HL-60 (cell line): ENCODE results near the gene CYRIA.

Source experiments
- GABPA ChIP-seq: IDR thresholded peaks from 2 replicates; pipeline ENCODE4 v1.6.1; 2012; ENCODE audit warnings: low read depth
- POLR2AphosphoS5 ChIP-seq: IDR thresholded peaks from 2 replicates; pipeline ENCODE4 v1.6.1; 2012; ENCODE audit warnings: low read depth
- SPI1 ChIP-seq: IDR thresholded peaks from 2 replicates; pipeline ENCODE4 v1.6.1; 2012; ENCODE audit warnings: low read depth, mild to moderate bottlenecking, borderline replicate concordance
- TF ChIP-seq, protein P1 (sequence below): IDR thresholded peaks from one replicate; pipeline ENCODE4 v1.5.1; 2011; ENCODE audit warnings: low read length, control low read depth, inconsistent platforms; ENCODE audit not compliant: insufficient read depth
- TF ChIP-seq, protein P2 (sequence below): IDR thresholded peaks from 2 replicates; pipeline ENCODE4 v1.6.1; 2012; ENCODE audit warnings: low read depth; ENCODE audit not compliant: insufficient replicate concordance

DNA sequence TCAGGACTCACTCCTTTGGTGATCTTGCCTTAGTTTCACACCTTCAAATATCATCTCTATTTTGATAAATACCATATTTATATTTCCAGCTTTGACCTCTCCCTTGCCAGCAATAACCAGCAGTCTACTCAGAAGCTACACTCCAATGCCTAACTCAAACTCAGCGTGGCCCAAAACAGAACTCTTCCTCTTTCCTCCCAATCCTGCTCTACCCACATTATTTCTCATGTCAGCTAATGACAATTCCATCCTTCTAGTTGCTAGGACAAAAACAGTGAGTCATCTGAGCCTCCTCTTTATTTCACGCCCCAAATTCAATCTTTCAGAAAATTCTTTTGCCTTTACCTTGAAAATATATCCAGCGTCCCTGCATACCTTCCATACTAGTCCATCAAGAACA is 23.5 kb downstream of the CYRIA start:
- TF ChIP-seq, protein P1, sequence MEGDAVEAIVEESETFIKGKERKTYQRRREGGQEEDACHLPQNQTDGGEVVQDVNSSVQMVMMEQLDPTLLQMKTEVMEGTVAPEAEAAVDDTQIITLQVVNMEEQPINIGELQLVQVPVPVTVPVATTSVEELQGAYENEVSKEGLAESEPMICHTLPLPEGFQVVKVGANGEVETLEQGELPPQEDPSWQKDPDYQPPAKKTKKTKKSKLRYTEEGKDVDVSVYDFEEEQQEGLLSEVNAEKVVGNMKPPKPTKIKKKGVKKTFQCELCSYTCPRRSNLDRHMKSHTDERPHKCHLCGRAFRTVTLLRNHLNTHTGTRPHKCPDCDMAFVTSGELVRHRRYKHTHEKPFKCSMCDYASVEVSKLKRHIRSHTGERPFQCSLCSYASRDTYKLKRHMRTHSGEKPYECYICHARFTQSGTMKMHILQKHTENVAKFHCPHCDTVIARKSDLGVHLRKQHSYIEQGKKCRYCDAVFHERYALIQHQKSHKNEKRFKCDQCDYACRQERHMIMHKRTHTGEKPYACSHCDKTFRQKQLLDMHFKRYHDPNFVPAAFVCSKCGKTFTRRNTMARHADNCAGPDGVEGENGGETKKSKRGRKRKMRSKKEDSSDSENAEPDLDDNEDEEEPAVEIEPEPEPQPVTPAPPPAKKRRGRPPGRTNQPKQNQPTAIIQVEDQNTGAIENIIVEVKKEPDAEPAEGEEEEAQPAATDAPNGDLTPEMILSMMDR, result no peak
- TF ChIP-seq GABPA (no peak), POLR2AphosphoS5 (no peak), SPI1 (no peak)
- TF ChIP-seq, protein P2, sequence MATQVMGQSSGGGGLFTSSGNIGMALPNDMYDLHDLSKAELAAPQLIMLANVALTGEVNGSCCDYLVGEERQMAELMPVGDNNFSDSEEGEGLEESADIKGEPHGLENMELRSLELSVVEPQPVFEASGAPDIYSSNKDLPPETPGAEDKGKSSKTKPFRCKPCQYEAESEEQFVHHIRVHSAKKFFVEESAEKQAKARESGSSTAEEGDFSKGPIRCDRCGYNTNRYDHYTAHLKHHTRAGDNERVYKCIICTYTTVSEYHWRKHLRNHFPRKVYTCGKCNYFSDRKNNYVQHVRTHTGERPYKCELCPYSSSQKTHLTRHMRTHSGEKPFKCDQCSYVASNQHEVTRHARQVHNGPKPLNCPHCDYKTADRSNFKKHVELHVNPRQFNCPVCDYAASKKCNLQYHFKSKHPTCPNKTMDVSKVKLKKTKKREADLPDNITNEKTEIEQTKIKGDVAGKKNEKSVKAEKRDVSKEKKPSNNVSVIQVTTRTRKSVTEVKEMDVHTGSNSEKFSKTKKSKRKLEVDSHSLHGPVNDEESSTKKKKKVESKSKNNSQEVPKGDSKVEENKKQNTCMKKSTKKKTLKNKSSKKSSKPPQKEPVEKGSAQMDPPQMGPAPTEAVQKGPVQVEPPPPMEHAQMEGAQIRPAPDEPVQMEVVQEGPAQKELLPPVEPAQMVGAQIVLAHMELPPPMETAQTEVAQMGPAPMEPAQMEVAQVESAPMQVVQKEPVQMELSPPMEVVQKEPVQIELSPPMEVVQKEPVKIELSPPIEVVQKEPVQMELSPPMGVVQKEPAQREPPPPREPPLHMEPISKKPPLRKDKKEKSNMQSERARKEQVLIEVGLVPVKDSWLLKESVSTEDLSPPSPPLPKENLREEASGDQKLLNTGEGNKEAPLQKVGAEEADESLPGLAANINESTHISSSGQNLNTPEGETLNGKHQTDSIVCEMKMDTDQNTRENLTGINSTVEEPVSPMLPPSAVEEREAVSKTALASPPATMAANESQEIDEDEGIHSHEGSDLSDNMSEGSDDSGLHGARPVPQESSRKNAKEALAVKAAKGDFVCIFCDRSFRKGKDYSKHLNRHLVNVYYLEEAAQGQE, result no peak
